SK-N-MC (cell line): ENCODE results near the gene IPO5.

Experiments
- EZH2 ChIP-seq: fragments of 200-600 bp; sonication (generic); IDR thresholded peaks from one replicate; pipeline ENCODE4 v1.6.1; 2017; ENCODE audit warnings: antibody characterized with exemption
- FOXP2 ChIP-seq: optimal IDR thresholded peaks from 2 replicates; pipeline ENCODE3; 2011; ENCODE audit warnings: mild to moderate bottlenecking, moderate library complexity; ENCODE audit not compliant: insufficient read depth; ENCODE audit errors: extremely low read length, control extremely low read depth

GRCh38 chr13:98033277-98034247 lies 80.1 kb downstream of the IPO5 start:
- TF ChIP-seq EZH2 (no peak), FOXP2 (no peak)
